Gastroesophageal sphincter (tissue), 4 donors: ENCODE results near the gene SHISA9. TPM values are rescaled to one million over a fixed set of nuclear protein-coding genes. Genes with fewer than 3 reads are reported as not detected.

Experiments
- ATAC-seq: fragments of 150-250 bp; one replicate; pipeline ENCODE4 v1.9.1; 2016; ENCODE audit warnings: mild to moderate bottlenecking, moderate library complexity
- H3K27ac ChIP-seq, 4 donors: fragments of 200-600 bp; sonication (generic) in 3 of 4; 1 replicate in 3 of 4; 2 replicates in 1 of 4; pipeline ENCODE4 v1.5.1; 2016 to 2019
- H3K27me3 ChIP-seq: fragments of 200-600 bp; sonication (generic); one replicate; pipeline ENCODE4 v1.5.1; 2019
- H3K36me3 ChIP-seq, 2 donors: fragments of 200-600 bp; sonication (generic); one replicate each; pipeline ENCODE4 v1.5.1; 2019; ENCODE audit warnings: control low read depth in 1 of 2
- H3K4me1 ChIP-seq, 3 donors: fragments of 200-600 bp; sonication (generic); 1 replicate in 2 of 3; 2 replicates in 1 of 3; pipeline ENCODE4 v1.5.1; 2016 to 2019; ENCODE audit warnings: control low read depth in 2 of 3
- H3K4me3 ChIP-seq, 2 donors: fragments of 200-600 bp; sonication (generic); one replicate each; pipeline ENCODE4 v1.5.1; 2019; ENCODE audit warnings: mild to moderate bottlenecking in 1 of 2, moderate library complexity in 1 of 2
- H3K9me3 ChIP-seq, 3 donors: fragments of 200-600 bp; sonication (generic); one replicate each; pipeline ENCODE4 v1.5.1; 2017 to 2019; ENCODE audit warnings: control low read depth in 2 of 3
- EP300 ChIP-seq: sonication (generic); formaldehyde crosslinking; IDR thresholded peaks from one replicate; pipeline ENCODE4 v1.6.1; 2017; ENCODE audit warnings: antibody characterized with exemption, mild to moderate bottlenecking
- POLR2A ChIP-seq, 2 donors: fragments of 450-650 bp; IDR thresholded peaks; one replicate each; pipeline ENCODE4 v1.6.1; 2017; ENCODE audit warnings: antibody characterized with exemption in 2 of 2, mild to moderate bottlenecking in 2 of 2, moderate library complexity in 1 of 2
- POLR2AphosphoS5 ChIP-seq: sonication (generic); formaldehyde crosslinking; IDR thresholded peaks from one replicate; pipeline ENCODE4 v1.6.1; 2017; ENCODE audit warnings: antibody characterized with exemption
- WGBS, 2 donors: methylation state at CpG; one replicate each; pipeline ENCODE4 v1.1.5; 2018; ENCODE audit warnings: low coverage in 1 of 2; 5-methylcytosine and 5-hydroxymethylcytosine counted together
- total RNA-seq, 4 donors: library from RNA; depleted of rRNA; stranded (reverse); fragments of >200 nt; gene quantifications; one replicate each; pipeline ENCODE4 v1.1.0, GENCODE V29; 2016
- TF ChIP-seq, protein P1 (sequence below), 4 experiments: fragments of 200-600 bp in 2 of 4; fragments of 450-650 bp in 2 of 4; sonication (generic) in 1 of 4; IDR thresholded peaks; one replicate each; pipeline ENCODE4 v1.5.1; 2017 to 2019; ENCODE audit warnings: antibody characterized with exemption in 4 of 4, mild to moderate bottlenecking in 2 of 4, moderate library complexity in 2 of 4

Gene SHISA9
- total RNA-seq, 4 donors from 2014 or later = 1.1 to 12.6 (median 4.9) TPM

DNA sequence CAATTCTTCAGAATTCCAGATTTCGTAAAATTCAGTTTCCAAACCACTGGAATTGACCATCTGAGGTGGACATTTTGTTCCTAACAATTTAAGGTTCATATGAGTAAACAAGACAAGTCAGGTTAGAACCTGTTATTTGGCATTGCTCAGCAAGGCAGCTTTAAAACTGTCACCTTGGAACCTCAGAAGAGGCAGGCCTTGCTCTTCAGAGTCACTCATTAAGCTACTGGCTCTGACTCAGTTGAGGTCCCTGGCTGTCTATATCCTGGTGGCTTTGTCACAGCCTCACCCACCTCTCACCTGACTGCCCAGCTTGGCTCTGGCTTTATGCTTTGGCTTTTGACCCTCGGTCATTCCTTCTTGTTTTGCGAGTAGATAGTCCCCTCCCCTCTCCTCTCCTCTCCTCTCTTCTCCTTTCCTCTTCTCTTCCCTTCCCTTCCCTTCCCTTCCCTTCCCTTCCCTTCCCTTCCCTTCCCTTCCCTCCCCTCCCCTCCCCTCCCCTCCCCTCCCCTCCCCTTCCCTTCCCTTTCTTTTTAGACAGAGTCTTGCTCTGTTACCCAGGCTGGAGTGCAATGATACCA, 238.4 kb downstream of the SHISA9 start:
- H3K36me3 ChIP-seq = no peaks in the 10 kb centered on the region
- no peaks in the 10 kb centered on the region for H3K9me3 ChIP-seq
- ATAC-seq = no peak
- H3K27ac ChIP-seq = no peak overlapping the region
- H3K4me3 ChIP-seq = no peak overlapping the region
- TF ChIP-seq EP300 (no peak), POLR2A (IDR thresholded peaks at IDR 0.05) (no peak), POLR2AphosphoS5 (no peak)
- TF ChIP-seq, protein P1, sequence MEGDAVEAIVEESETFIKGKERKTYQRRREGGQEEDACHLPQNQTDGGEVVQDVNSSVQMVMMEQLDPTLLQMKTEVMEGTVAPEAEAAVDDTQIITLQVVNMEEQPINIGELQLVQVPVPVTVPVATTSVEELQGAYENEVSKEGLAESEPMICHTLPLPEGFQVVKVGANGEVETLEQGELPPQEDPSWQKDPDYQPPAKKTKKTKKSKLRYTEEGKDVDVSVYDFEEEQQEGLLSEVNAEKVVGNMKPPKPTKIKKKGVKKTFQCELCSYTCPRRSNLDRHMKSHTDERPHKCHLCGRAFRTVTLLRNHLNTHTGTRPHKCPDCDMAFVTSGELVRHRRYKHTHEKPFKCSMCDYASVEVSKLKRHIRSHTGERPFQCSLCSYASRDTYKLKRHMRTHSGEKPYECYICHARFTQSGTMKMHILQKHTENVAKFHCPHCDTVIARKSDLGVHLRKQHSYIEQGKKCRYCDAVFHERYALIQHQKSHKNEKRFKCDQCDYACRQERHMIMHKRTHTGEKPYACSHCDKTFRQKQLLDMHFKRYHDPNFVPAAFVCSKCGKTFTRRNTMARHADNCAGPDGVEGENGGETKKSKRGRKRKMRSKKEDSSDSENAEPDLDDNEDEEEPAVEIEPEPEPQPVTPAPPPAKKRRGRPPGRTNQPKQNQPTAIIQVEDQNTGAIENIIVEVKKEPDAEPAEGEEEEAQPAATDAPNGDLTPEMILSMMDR (IDR thresholded peaks at IDR 0.05) = no peak
- WGBS, 2 donors = 72 to 100% methylated on average over 2 to 3 of the region's 3 CpGs
- H3K27me3 ChIP-seq = no peaks in the 10 kb centered on the region
- no peaks in the 10 kb centered on the region for H3K4me1 ChIP-seq

DNA sequence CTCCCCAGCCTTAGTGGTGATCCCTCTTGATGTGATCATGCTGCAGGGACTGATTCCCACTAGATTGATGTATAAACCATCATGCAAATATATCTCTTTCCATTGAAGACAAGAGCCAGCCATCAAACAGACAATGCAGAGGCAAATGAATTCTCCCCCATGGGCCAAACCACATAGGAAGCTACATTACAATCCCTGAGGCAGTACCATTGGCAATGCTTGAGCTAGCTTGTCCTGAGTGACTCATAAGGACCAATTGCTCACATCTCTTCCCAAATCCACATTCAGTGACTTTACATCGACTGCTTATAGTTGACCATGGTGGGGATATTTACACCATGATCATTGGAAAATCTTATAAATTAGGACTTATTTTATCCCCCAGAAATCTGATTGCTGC, 242.2 kb downstream of the SHISA9 start:
- Histone ChIP-seq H3K27ac (no peak overlapping the region), H3K27me3 (no peaks in the 10 kb centered on the region), H3K4me3 (no peak overlapping the region), H3K36me3 (no peaks in the 10 kb centered on the region), H3K4me1 (no peaks in the 10 kb centered on the region), H3K9me3 (no peaks in the 10 kb centered on the region)
- ATAC-seq = no peak
- TF ChIP-seq, protein P1 (IDR thresholded peaks at IDR 0.05) = no peak
- TF ChIP-seq POLR2AphosphoS5 (no peak), POLR2A (IDR thresholded peaks at IDR 0.05) (no peak), EP300 (no peak)
- 93 to 100% methylated on average over 1 of the region's 1 CpG for WGBS, 2 donors

DNA sequence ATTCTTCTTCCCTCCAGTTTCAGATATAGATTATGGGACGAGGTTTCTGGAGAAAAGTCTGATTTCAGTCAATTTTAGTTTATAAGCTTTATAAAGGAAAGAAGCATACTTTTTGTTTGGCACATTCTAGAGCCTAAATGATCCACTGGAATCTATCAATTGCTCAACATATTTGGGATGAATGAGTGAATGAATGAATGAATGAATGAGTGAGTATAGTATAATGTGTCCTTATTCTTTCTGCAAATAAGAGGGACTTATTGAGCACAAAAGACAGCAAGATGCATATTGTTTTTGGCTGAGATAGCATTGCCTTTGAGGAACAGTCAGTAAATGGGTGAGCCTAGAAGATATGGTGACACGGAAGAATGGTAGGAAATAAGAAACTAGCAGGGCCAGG, 245.4 kb downstream of the SHISA9 start:
- no peak for ATAC-seq
- TF ChIP-seq, protein P1 (IDR thresholded peaks at IDR 0.05) = no peak
- TF ChIP-seq POLR2AphosphoS5 = no peak
- no peak for TF ChIP-seq POLR2A (IDR thresholded peaks at IDR 0.05)
- TF ChIP-seq EP300 = no peak
- 46 to 88% methylated on average over 1 to 2 of the region's 2 CpGs for WGBS, 2 donors

DNA sequence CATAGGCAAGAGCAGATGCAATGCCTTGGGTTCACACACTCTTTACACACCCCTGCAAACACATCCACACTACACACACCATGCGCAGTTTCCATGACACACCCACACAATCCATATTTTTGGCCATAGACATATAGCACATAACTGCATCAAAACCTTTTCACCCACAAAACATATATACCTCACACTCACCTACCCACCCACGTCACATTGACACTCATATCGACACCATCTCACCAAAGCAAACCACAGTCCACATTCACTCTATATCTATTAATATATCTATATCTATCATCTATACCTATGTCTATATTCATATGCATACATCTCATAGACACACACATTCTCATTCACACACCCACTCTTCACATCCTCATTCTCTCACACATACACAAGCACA, 246.9 kb downstream of the SHISA9 start:
- ATAC-seq = no peak
- H3K9me3 ChIP-seq = no peaks in the 10 kb centered on the region
- TF ChIP-seq, protein P1 (IDR thresholded peaks at IDR 0.05) = no peak
- TF ChIP-seq POLR2AphosphoS5 (no peak), EP300 (no peak), POLR2A (IDR thresholded peaks at IDR 0.05) (no peak)
- H3K4me1 ChIP-seq = no peaks in the 10 kb centered on the region
- no peaks in the 10 kb centered on the region for H3K36me3 ChIP-seq
- H3K27ac ChIP-seq = no peak overlapping the region
- 88% methylated on average over 3 of the region's 3 CpGs for WGBS, 2 donors
- no peaks in the 10 kb centered on the region for H3K27me3 ChIP-seq
- H3K4me3 ChIP-seq = no peak overlapping the region

More for the DNA sequence above, 245.4 kb downstream of the SHISA9 start:
- Histone ChIP-seq H3K36me3 (no peaks in the 10 kb centered on the region), H3K4me3 (no peak overlapping the region), H3K27ac (no peak overlapping the region), H3K4me1 (no peaks in the 10 kb centered on the region), H3K27me3 (no peaks in the 10 kb centered on the region), H3K9me3 (no peaks in the 10 kb centered on the region)

DNA sequence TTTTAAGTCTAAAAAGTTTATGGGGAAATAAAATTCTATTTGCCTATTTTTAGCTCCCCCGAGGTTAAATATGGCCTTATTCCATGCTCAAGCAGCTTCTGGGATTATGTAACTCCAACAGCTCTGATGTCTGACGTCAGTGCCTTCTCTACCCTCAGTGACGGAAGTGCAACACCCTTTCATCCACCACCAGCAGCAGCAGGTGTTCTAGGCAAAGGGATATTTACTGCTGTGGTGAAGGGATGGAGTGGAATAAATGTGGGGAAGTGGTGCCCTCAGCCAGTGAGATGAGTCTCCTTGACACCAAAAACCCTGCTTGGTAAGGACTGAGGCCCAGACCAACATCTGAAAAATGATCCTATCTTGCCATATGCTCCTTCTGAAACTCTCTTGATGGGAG, 247.4 kb downstream of the SHISA9 start:
- Histone ChIP-seq H3K4me3 (no peak overlapping the region), H3K36me3 (no peaks in the 10 kb centered on the region), H3K4me1 (no peaks in the 10 kb centered on the region), H3K27me3 (no peaks in the 10 kb centered on the region), H3K9me3 (no peaks in the 10 kb centered on the region), H3K27ac (no peak overlapping the region)
- no peak for TF ChIP-seq EP300
- TF ChIP-seq, protein P1 (IDR thresholded peaks at IDR 0.05) = no peak
- TF ChIP-seq POLR2AphosphoS5 = no peak
- no peak for TF ChIP-seq POLR2A (IDR thresholded peaks at IDR 0.05)
- 29 to 63% methylated on average over 1 to 3 of the region's 3 CpGs for WGBS, 2 donors
- no peak for ATAC-seq
